ENCODE measurements around the gene OTX1. TPM values are rescaled to one million over a fixed set of nuclear protein-coding genes. Genes with fewer than 3 reads are reported as not detected.
A peak's percentile ranks its signal among the peaks of the same experiment; 100 is the strongest.

OTX1 gene
- total and polyA plus RNA-seq, 5 donors from 2014 or later: not detected

GRCh38 chr2:63035660-63036059 lies 15.0 kb upstream of the OTX1 start:
- H3K4me3 Mint-ChIP-seq: no peak overlapping the region
- Histone ChIP-seq H3K4me1 (ENCODE audit: control insufficient read depth, insufficient read depth, low read length, poor library complexity, severe bottlenecking) (no peaks in the 10 kb centered on the region), H3K27ac (ENCODE audit: insufficient read depth, low read length, poor library complexity, severe bottlenecking) (no peak overlapping the region), H3K4me3 (ENCODE audit: low read depth, low read length) (no peak overlapping the region), H3K9me3 (ENCODE audit: control insufficient read depth in 2 of 2, low read length in 2 of 2) (no peaks in the 10 kb centered on the region), H3K27me3 (ENCODE audit: control insufficient read depth, insufficient read depth, low read length) (no peaks in the 10 kb centered on the region), H3K36me3 (ENCODE audit: control insufficient read depth, insufficient read depth, low read length) (no peaks in the 10 kb centered on the region)
- H3K27ac Mint-ChIP-seq: no peak overlapping the region
- H3K9me3 Mint-ChIP-seq: no peaks in the 10 kb centered on the region
- H3K36me3 Mint-ChIP-seq: peaks cover 7% of the 10 kb centered on the region
- no peak for ATAC-seq (ENCODE audit: low read depth in 2 of 2)
- DNase-seq: no peak
- H3K4me1 Mint-ChIP-seq: no peaks in the 10 kb centered on the region
- H3K27me3 Mint-ChIP-seq: no peaks in the 10 kb centered on the region

DNA sequence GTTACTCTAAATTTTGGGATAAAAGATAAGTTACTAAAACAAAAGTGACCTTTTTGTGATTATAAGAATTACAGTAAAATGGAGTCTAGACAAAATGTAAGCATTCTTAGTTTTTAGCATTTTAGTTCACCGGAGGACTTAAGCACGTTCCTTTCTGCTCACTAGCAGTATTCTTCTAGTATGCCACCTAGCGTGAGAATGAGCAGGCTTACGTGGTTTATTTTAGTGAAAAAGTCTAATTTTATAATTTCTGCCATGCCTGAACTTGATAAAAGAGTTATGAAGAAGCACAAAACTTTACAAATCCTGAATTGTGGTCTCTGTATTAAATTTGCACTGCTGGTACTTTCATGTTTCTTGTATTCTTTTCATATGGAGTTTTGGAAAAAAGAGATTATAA lies 12.6 kb upstream of the OTX1 start:
- no peak overlapping the region for H3K4me3 Mint-ChIP-seq
- Histone ChIP-seq H3K27ac (ENCODE audit: insufficient read depth, low read length, poor library complexity, severe bottlenecking) (no peak overlapping the region), H3K36me3 (ENCODE audit: control insufficient read depth, insufficient read depth, low read length) (no peaks in the 10 kb centered on the region), H3K27me3 (ENCODE audit: control insufficient read depth, insufficient read depth, low read length) (no peaks in the 10 kb centered on the region), H3K9me3 (ENCODE audit: control insufficient read depth in 2 of 2, low read length in 2 of 2) (no peaks in the 10 kb centered on the region), H3K4me3 (ENCODE audit: low read depth, low read length) (no peak overlapping the region), H3K4me1 (ENCODE audit: control insufficient read depth, insufficient read depth, low read length, poor library complexity, severe bottlenecking) (no peaks in the 10 kb centered on the region)
- H3K36me3 Mint-ChIP-seq: peaks cover 7% of the 10 kb centered on the region
- H3K27me3 Mint-ChIP-seq: no peaks in the 10 kb centered on the region
- H3K27ac Mint-ChIP-seq: no peak overlapping the region
- DNase-seq: no peak
- H3K9me3 Mint-ChIP-seq: no peaks in the 10 kb centered on the region
- no peaks in the 10 kb centered on the region for H3K4me1 Mint-ChIP-seq
- ATAC-seq (ENCODE audit: low read depth in 2 of 2): no peak

- Mint-ChIP-seq H3K9me3 (no peaks in the 10 kb centered on the region), H3K4me1 (no peaks in the 10 kb centered on the region), H3K27me3 (peaks cover 8% of the 10 kb centered on the region), H3K36me3 (peaks cover 18% of the 10 kb centered on the region), H3K4me3 (no peak overlapping the region), H3K27ac (no peak overlapping the region)
- peaks cover under 1% of the 10 kb centered on the region for H3K27me3 ChIP-seq (ENCODE audit: control insufficient read depth, insufficient read depth, low read length)
- ATAC-seq (ENCODE audit: low read depth in 2 of 2) (no peak), DNase-seq (no peak)
- H3K27ac ChIP-seq (ENCODE audit: insufficient read depth, low read length, poor library complexity, severe bottlenecking): no peak overlapping the region
- no peak overlapping the region for H3K4me3 ChIP-seq (ENCODE audit: low read depth, low read length)
- H3K9me3 ChIP-seq (ENCODE audit: control insufficient read depth in 2 of 2, low read length in 2 of 2): no peaks in the 10 kb centered on the region
- H3K36me3 ChIP-seq (ENCODE audit: control insufficient read depth, insufficient read depth, low read length): no peaks in the 10 kb centered on the region
- no peaks in the 10 kb centered on the region for H3K4me1 ChIP-seq (ENCODE audit: control insufficient read depth, insufficient read depth, low read length, poor library complexity, severe bottlenecking)
These were observed 10.0 kb upstream of the OTX1 start for GRCh38 chr2:63040586-63040985.

- H3K9me3 Mint-ChIP-seq: no peaks in the 10 kb centered on the region
- H3K4me3 ChIP-seq (ENCODE audit: low read depth, low read length): no peak overlapping the region
- no peak for DNase-seq
- no peak for ATAC-seq (ENCODE audit: low read depth in 2 of 2)
- no peaks in the 10 kb centered on the region for H3K4me1 ChIP-seq (ENCODE audit: control insufficient read depth, insufficient read depth, low read length, poor library complexity, severe bottlenecking)
- H3K27ac ChIP-seq (ENCODE audit: insufficient read depth, low read length, poor library complexity, severe bottlenecking): no peak overlapping the region
- H3K36me3 ChIP-seq (ENCODE audit: control insufficient read depth, insufficient read depth, low read length): no peaks in the 10 kb centered on the region
- H3K4me1 Mint-ChIP-seq: peaks cover 0 to 3% (median under 1%) of the 10 kb centered on the region in 4 donors
- H3K27ac Mint-ChIP-seq: no peak overlapping the region
- no peaks in the 10 kb centered on the region for H3K9me3 ChIP-seq (ENCODE audit: control insufficient read depth in 2 of 2, low read length in 2 of 2)
- H3K36me3 Mint-ChIP-seq: peaks cover 23% of the 10 kb centered on the region
- peaks cover 18% of the 10 kb centered on the region for H3K27me3 Mint-ChIP-seq
- no peak overlapping the region for H3K4me3 Mint-ChIP-seq
- H3K27me3 ChIP-seq (ENCODE audit: control insufficient read depth, insufficient read depth, low read length): peaks cover 11% of the 10 kb centered on the region
These were observed 9.0 kb upstream of the OTX1 start for GRCh38 chr2:63041592-63041991.

GRCh38 chr2:63044362-63045327 lies 6.0 kb upstream of the OTX1 start:
- H3K36me3 Mint-ChIP-seq: peaks cover 19% of the 10 kb centered on the region
- peaks cover 0 to 2% (median 0%) of the 10 kb centered on the region in 7 donors for H3K9me3 Mint-ChIP-seq
- peaks cover 47% of the 10 kb centered on the region for H3K27me3 Mint-ChIP-seq
- H3K36me3 ChIP-seq (ENCODE audit: control insufficient read depth, insufficient read depth, low read length): no peaks in the 10 kb centered on the region
- no peak overlapping the region for H3K4me3 ChIP-seq (ENCODE audit: low read depth, low read length)
- H3K9me3 ChIP-seq (ENCODE audit: control insufficient read depth in 2 of 2, low read length in 2 of 2): no peaks in the 10 kb centered on the region
- H3K27me3 ChIP-seq (ENCODE audit: control insufficient read depth, insufficient read depth, low read length): peaks cover 17% of the 10 kb centered on the region
- peaks cover 26% of the 10 kb centered on the region for H3K4me1 ChIP-seq (ENCODE audit: control insufficient read depth, insufficient read depth, low read length, poor library complexity, severe bottlenecking)
- ATAC-seq (ENCODE audit: low read depth in 2 of 2): no peak
- H3K27ac Mint-ChIP-seq: no peak overlapping the region
- H3K4me3 Mint-ChIP-seq: no peak overlapping the region
- H3K4me1 Mint-ChIP-seq: peaks cover 0 to 26% (median 18%) of the 10 kb centered on the region in 4 donors
- DNase-seq: no peak
- no peak overlapping the region for H3K27ac ChIP-seq (ENCODE audit: insufficient read depth, low read length, poor library complexity, severe bottlenecking)

DNA sequence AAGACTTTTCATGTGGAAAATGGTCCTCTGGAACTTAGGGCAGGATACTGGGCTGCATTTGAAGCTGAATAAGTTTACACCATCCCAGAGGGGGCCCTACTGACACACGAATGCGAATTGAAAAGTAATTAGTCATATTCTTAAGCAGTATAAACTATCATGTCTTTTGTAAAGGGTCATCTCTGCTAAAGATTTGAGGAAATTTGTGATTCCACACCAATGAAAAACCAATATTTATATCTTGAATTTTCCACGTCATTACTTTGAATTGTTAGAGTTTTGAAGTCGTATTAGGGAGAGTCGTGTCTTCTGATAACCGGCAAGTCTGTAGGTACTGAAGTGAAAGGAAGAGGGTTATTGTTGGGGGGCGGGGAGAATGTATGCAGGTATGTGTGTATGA lies 4.1 kb upstream of the OTX1 start:
- no peaks in the 10 kb centered on the region for H3K36me3 ChIP-seq (ENCODE audit: control insufficient read depth, insufficient read depth, low read length)
- H3K27ac Mint-ChIP-seq: no peak overlapping the region
- peaks cover 15% of the 10 kb centered on the region for H3K36me3 Mint-ChIP-seq
- H3K27me3 Mint-ChIP-seq: peaks cover 58% of the 10 kb centered on the region
- H3K27me3 ChIP-seq (ENCODE audit: control insufficient read depth, insufficient read depth, low read length): peaks cover 19% of the 10 kb centered on the region
- H3K4me1 Mint-ChIP-seq: peaks cover 0 to 36% (median 26%) of the 10 kb centered on the region in 4 donors
- H3K4me3 ChIP-seq (ENCODE audit: low read depth, low read length): no peak overlapping the region
- H3K9me3 ChIP-seq (ENCODE audit: control insufficient read depth in 2 of 2, low read length in 2 of 2): no peaks in the 10 kb centered on the region
- no peak for DNase-seq
- peak overlapping the region in 3 of 4 donors; percentile 4 to 70 (median 62) for H3K4me3 Mint-ChIP-seq
- no peak overlapping the region for H3K27ac ChIP-seq (ENCODE audit: insufficient read depth, low read length, poor library complexity, severe bottlenecking)
- no peak for ATAC-seq (ENCODE audit: low read depth in 2 of 2)
- peaks cover 42% of the 10 kb centered on the region for H3K4me1 ChIP-seq (ENCODE audit: control insufficient read depth, insufficient read depth, low read length, poor library complexity, severe bottlenecking)
- peaks cover 0 to 2% (median 0%) of the 10 kb centered on the region in 7 donors for H3K9me3 Mint-ChIP-seq

DNA sequence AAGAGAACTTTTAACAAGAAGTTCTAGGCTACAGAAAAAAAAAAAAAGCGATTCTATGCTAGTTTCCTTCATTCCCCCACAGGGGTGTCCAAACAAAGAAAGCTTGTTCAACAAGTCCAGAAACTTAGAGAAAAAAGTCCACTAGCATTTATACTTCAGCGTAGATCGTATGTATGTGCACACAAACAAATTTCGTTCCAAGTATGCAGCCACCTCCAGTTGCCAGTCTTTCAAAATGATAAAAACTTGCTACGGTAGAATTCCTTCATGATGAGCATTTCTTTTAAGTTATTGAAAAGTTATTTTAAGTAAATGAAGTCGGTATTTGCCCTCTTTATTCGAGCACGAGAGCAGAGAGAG lies 3.7 kb upstream of the OTX1 start:
- Histone ChIP-seq H3K4me3 (ENCODE audit: low read depth, low read length) (no peak overlapping the region), H3K36me3 (ENCODE audit: control insufficient read depth, insufficient read depth, low read length) (no peaks in the 10 kb centered on the region), H3K27me3 (ENCODE audit: control insufficient read depth, insufficient read depth, low read length) (peaks cover 19% of the 10 kb centered on the region), H3K27ac (ENCODE audit: insufficient read depth, low read length, poor library complexity, severe bottlenecking) (no peak overlapping the region), H3K9me3 (ENCODE audit: control insufficient read depth in 2 of 2, low read length in 2 of 2) (no peaks in the 10 kb centered on the region), H3K4me1 (ENCODE audit: control insufficient read depth, insufficient read depth, low read length, poor library complexity, severe bottlenecking) (peaks cover 45% of the 10 kb centered on the region)
- Mint-ChIP-seq H3K27me3 (peaks cover 60% of the 10 kb centered on the region), H3K4me1 (peaks cover 0 to 37% (median 27%) of the 10 kb centered on the region in 4 donors), H3K27ac (no peak overlapping the region), H3K36me3 (peaks cover 15% of the 10 kb centered on the region), H3K9me3 (peaks cover 0 to 2% (median 0%) of the 10 kb centered on the region in 7 donors), H3K4me3 (peak overlapping the region in 3 of 4 donors; percentile 52 to 72 (median 62))
- ATAC-seq (ENCODE audit: low read depth in 2 of 2) (no peak), DNase-seq (no peak)

Measured in CD4-positive, CD25-positive, alpha-beta regulatory T cell (primary cell).